Fibroblast of mammary gland (primary cell): ENCODE data around the gene LRRC8D.

Experiments used
- DNase-seq: peaks from one replicate; pipeline ENCODE4 v3.0.0-alpha.2; 2010; ENCODE audit warnings: low read depth
- H3K4me3 ChIP-seq: 2 replicates; pipeline ENCODE4 v1.5.1; 2011; ENCODE audit warnings: low read depth, mild to moderate bottlenecking, low read length, moderate library complexity; ENCODE audit not compliant: control insufficient read depth
- CTCF ChIP-seq: conservative IDR thresholded peaks from 2 replicates; pipeline ENCODE4 v1.5.1; 2011; ENCODE audit warnings: low read depth, low read length, inconsistent platforms; ENCODE audit not compliant: control insufficient read depth, insufficient read depth

Gene LRRC8D

GRCh38 chr1:89949991-89950624, 129.3 kb downstream of the LRRC8D start:
- DNase-seq = no peak
- TF ChIP-seq CTCF = no peak
- H3K4me3 ChIP-seq = no peak overlapping the region

DNA sequence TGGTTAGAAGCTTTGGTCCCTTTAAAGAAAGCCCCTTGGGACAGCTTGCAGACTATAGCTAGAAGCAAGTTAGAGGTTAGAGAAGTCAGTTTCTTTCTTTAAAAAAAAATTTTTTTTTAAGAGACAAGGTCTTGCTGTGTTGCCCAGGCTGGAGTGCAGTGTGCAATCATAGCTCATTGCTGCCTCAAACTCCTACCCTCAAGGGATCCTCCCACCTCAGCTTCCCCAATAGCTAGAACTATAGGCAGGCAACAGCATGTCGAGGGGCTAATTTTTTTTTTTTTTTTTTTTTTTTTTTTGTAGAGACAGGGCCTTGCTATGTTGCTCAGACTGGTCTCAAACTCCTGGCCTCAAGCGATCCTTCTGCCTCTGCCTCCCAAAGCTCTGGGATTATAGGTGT, 129.9 kb downstream of the LRRC8D start:
- no peak for TF ChIP-seq CTCF
- no peak for DNase-seq
- H3K4me3 ChIP-seq = no peak overlapping the region

DNA sequence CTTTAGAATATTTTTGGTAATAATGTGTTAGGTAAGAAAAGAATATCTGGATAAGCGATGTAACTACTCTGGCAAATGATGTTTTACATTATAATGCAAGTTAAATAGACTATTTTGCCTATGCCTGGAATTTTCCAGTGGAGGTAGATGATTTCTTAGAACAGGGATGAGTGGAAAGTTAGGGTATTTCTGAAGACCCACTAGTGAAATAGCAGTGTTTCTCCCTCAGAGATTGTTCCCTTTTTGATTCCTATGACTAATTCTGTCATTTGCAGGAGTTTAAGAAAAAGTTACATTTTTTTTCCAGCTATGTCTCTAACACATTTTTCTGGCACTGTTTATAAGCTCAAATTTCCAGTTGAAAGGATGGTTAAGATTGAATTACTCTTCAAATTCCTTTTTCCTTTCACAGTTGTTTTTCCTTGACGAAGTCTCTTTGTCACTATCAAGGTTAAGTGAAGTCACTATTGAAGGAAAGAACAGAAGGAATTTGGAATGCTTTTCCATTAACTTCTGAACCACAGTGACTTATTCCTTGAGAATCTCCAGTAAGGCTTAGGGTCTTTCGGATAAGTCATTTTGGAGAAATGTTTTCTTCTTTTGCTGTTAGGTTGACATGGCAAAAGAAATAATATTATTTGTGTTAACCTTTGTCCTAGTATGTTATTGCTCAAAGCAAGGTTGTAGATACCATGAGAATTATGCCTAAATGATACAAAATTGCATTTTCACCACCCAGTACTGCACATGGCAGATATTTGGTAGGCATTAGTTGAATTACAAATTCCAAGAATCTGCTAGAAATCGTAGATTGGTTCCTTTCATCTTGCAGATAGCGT, 131.2 kb downstream of the LRRC8D start:
- H3K4me3 ChIP-seq = no peak overlapping the region
- TF ChIP-seq CTCF = no peak
- peak; percentile 51 for DNase-seq

GRCh38 chr1:89952605-89953130, 131.8 kb downstream of the LRRC8D start:
- no peak for TF ChIP-seq CTCF
- H3K4me3 ChIP-seq = no peak overlapping the region
- DNase-seq = no peak

- no peak overlapping the region for H3K4me3 ChIP-seq
- peak; percentile 89 for DNase-seq
Measured at GRCh38 chr1:89953131-89953626, 132.3 kb downstream of the LRRC8D start.

DNA sequence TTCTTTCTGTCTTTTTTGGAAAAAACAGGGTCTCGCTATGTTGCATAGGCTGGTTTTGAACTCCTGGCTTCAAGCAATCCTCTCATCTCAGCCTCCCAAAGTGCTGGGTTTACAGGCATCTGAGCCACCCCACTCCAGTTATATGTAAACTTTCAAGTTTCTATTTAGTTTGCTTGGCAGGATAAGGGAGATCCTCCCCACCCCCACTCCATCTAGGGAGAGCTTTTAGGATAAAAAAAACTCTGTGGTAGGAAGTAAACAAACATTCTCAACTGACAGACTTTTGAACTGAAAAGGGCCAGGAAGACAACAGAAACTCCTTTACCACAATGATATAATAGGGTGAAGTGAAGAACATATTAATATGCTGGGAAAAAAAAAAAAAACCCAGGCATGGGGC, 133.1 kb downstream of the LRRC8D start:
- DNase-seq = no peak

More at GRCh38 chr1:89953131-89953626, 132.3 kb downstream of the LRRC8D start:
- TF ChIP-seq CTCF = no peak

More for the DNA sequence above, 133.1 kb downstream of the LRRC8D start:
- TF ChIP-seq CTCF = no peak
- no peak overlapping the region for H3K4me3 ChIP-seq
